ENCODE measurements around the gene FGF8.

Gene FGF8

GRCh38 chr10:101768791-101769170 lies 7.1 kb downstream of the FGF8 start:
- DNase-seq (ENCODE audit: low read depth in 2 of 2), result no peak

DNA sequence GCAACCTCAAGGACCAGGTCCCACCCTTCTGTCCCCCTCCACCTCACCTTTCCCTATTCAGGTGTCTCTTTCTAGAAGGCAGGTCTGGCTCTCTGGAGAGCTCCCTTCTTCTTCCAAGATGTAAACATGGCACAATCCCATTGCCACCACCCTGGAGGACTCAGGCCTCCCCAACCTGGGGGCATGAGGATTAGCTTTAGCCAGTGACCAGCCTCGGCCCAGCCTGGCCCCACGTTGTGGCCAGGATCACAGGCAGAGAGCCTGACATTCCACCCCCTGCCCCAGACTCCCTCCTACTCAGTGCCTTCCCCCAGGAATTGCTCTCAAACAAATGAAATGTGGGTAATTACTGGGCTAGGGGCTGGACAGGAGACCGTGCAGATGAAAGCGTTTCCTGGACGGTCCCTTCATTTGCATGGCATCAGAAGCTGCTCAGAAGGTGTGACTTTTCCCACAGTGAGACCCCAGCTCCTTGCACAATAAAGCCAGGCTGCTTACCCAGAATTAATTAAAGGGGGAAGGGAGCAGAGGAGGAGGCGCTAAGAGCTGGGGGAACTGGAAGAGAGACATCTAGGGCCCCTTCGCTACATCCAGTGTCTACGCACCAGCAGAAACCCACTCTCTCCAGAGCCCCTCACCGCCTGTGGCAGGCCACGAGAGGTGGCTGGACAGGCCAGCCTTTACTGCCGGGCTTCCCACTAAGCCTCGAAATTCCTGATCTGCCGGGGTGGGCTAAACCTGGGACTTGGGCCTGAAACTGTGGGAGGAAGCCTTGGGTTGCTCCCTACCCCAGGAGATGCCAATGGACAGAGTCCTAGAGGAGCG lies 7.7 kb downstream of the FGF8 start:
- DNase-seq (ENCODE audit: low read depth in 2 of 2), result no peak

- no peak for DNase-seq (ENCODE audit: low read depth in 2 of 2)
These were observed 8.3 kb downstream of the FGF8 start for GRCh38 chr10:101767600-101767945.

DNA sequence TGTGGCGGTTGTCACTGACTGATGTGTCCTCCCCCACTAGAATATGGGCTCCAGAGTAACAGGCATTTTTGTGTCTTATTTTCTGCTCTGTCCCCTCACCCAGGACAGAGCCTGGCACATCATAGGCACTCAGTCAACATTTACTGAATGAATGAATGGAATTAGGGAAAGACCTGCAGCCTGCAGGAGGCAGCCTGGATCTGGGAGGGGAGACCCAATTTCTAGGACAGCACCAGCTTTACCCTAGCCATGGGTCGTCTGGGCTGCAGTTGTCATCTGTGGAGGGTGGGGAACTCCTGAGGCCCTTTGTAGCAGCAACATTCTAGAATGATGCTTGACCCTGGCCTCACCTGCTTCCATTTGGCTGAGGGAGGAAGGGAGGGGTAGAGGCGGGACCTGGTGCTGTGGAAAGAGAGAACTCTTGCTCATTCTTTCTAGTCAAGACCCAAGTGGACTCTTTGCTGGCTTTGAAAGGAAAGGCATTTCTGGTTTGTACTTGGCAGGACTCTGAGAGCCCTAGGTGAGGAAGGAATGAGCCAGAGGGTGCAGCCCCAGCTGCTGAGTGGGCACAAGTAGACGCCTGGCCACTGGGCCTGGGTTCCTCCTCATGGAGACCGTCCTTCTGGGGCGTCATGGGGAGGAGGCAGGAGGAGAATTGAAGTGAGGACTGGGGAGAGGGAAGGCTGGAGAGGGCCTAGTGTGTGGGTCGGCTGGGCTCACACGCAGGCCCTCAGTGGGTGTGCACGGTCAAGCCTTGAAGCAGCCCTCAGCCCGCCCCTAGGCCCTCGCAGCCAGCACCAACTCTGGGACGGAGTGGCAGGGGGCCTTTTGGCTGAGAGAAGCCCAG lies 8.9 kb downstream of the FGF8 start:
- no peak for DNase-seq (ENCODE audit: low read depth in 2 of 2)

- DNase-seq (ENCODE audit: low read depth in 2 of 2), result no peak
These were observed 9.6 kb downstream of the FGF8 start for GRCh38 chr10:101766306-101766705.

DNA sequence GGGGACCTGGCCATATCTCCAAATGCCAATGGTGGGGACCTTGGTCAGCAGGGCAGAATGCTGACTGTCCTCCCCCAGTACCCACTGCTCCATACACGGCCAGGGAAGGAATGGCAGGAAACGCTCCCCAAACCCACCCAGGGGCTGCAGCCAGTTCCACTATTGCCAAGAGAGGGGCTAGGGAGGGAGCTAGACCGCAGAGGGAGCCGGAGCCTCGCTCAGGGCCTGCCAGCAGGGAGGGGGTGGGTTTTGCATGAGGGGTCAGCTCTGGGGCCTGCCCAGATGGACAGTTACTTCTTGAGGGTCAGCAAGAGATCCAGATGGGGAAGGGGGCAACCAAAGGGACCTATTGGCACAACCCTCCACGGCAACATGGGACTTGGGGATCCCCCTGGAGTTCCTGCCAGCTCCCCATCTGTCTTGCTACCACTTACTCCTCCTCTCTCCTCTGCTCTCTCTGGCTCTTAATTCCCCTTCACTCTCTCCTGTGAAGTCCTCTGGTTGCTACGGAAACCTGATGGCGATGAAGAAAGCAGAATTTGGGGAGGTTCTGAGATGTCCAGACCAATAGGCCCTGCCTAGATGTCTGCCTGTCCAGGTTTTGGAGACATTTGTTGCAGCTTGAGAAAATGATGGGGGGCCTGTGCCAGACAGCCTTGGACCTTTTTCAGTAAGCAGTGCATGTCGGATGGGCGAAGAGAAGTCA lies 12.6 kb downstream of the FGF8 start:
- no peak for DNase-seq (ENCODE audit: low read depth in 2 of 2)

DNA sequence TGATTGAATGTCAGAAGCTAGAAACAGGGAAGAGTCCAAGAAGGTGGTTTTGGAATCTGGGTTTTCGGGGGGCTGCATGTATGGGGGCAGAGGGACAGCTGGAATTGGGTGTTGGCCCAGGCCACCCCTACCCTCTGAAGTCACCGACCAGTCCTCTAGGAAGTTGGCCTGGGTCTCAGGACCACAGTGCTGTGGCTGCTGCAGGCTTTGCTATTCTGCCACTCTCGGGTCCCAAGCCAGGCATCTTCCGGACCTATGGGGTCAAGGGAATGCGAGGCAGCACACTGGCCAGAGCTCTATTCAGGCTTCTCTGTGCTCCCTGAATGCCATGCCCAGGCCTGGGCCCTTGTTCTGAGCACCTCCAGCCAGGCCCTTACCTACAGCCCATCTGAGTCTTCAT lies 13.2 kb downstream of the FGF8 start:
- DNase-seq (ENCODE audit: low read depth in 2 of 2), result no peak

- no peak for DNase-seq (ENCODE audit: low read depth in 2 of 2)
These were observed 14.7 kb downstream of the FGF8 start for GRCh38 chr10:101761226-101761625.

- no peak for DNase-seq (ENCODE audit: low read depth in 2 of 2)
These were observed 15.4 kb downstream of the FGF8 start for GRCh38 chr10:101760510-101760909.

GRCh38 chr10:101759309-101760247 lies 16.3 kb downstream of the FGF8 start:
- DNase-seq (ENCODE audit: low read depth in 2 of 2), result no peak

- no peak for DNase-seq (ENCODE audit: low read depth in 2 of 2)
These were observed 17.1 kb downstream of the FGF8 start for GRCh38 chr10:101758858-101759257.

- no peak for DNase-seq (ENCODE audit: low read depth in 2 of 2)
These were observed 23.7 kb downstream of the FGF8 start for GRCh38 chr10:101752241-101752640.

GRCh38 chr10:101749047-101750016 lies 26.6 kb downstream of the FGF8 start:
- no peak for DNase-seq (ENCODE audit: low read depth in 2 of 2)

DNA sequence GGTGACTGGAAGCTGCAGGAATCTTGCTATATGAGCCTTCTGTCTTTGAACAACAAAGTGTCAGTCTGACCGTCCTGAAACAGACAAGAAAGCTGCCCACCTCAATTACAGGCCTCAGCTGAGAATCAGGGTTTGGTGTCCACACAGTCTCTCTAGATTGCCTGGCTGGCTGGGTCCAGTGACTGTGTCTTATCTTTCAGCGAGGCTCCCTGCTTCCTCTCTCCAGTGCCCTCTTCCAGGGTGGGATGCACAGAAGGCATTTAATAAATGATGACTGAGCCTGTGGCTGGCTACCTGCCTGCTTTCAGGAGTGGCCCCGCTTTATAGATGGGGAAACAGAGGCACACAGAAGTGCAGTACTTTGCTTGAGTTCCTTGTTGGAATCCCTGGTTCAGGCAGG lies 27.4 kb downstream of the FGF8 start:
- no peak for DNase-seq (ENCODE audit: low read depth in 2 of 2)

DNA sequence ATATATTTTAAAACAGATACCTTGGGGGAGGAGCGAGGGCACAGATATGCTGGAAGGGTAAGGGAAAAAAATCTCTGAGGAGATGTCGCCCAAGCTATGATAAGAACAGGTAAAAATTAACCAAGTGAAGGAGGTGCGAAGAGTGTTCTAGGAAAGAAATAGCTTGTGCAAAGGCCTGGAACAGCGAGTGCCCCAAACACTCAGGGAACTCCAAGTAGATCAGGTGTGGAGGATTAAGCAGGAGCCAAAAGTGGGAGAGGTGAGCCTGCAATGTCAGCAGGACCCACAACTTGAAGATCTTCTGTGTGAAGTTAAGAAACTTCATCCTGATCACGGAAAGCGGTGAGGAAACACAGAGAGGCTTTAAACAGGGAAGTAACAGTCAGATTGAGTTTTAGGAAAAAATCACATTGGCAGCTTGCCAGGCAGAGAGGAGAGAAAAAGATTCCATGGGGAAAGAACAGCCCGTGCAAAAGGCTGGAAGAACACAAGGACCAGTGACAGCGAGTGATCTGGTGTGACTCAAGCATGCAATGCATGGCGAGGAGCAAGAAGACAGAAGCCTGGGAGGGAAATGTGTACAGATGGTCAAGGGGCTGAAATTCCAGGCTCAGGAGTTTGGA lies 30.7 kb downstream of the FGF8 start:
- no peak for DNase-seq (ENCODE audit: low read depth in 2 of 2)

GRCh38 chr10:101744267-101744666 lies 31.6 kb downstream of the FGF8 start:
- no peak for DNase-seq (ENCODE audit: low read depth in 2 of 2)

GRCh38 chr10:101741938-101742337 lies 34.0 kb downstream of the FGF8 start:
- no peak for DNase-seq (ENCODE audit: low read depth in 2 of 2)

DNA sequence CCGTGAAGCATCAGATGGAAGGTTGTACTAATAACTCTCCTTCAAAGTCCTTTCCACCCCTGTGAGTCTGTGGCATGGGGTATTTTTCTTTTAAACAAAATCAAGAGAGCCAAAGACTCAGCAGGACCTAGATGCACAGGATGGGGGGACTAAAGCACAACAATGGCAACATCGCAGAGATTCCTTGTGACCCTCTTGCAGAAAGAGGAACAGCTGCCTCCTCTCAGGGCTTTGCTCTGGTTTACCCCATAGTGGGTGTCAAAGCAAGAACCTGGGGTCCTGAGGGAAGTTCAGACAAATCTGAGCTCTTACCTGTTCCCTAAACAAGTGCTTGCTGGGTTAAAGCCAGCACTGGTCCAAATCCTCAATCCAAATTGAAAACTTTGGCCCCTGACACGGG lies 39.2 kb downstream of the FGF8 start:
- DNase-seq (ENCODE audit: low read depth in 2 of 2), result no peak

- no peak for DNase-seq (ENCODE audit: low read depth in 2 of 2)
These were observed 43.8 kb downstream of the FGF8 start for GRCh38 chr10:101732096-101732495.

GRCh38 chr10:101726115-101726387 lies 49.9 kb downstream of the FGF8 start:
- DNase-seq (ENCODE audit: low read depth in 2 of 2), result no peak

All from activated CD8-positive, alpha-beta memory T cell treated with anti-CD3 and anti-CD28 coated beads for 4 hours (primary cell).